Measurements from ENCODE around the gene GTPBP1. TPM values are rescaled to one million over a fixed set of nuclear protein-coding genes. Genes with fewer than 3 reads are reported as not detected.

The GTPBP1 gene
- total and polyA plus RNA-seq, 2 of the 4 experiments (the other 2 are of a cell fraction) = 12.4 to 29.5 TPM

GRCh38 chr22:38741576-38741975 lies 35.8 kb downstream of the GTPBP1 start:
- Histone ChIP-seq H4K5ac (ENCODE audit: low read depth, low read length) (no peak overlapping the region), H2BK120ac (ENCODE audit: low read depth, low read length) (no peak overlapping the region), H3K4me2 (ENCODE audit: low read depth, low read length) (no peak overlapping the region), H4K20me1 (ENCODE audit: insufficient read depth, low read length) (0 out of 2 replicates have a peak, but pooled peaks cover 4% of the 10 kb centered on the region), H2BK20ac (ENCODE audit: low read depth, low read length) (no peak overlapping the region), H2AK5ac (ENCODE audit: low read depth, low read length) (no peak overlapping the region), H3K9me1 (ENCODE audit: insufficient read depth, low read length) (peaks cover 4% of the 10 kb centered on the region; the same call in 1 of the 2 replicates), H3K18ac (ENCODE audit: low read depth, low read length) (no peak overlapping the region), H2AK9ac (replicated peaks; ENCODE audit: low read depth, low read length, poor library complexity) (no peak overlapping the region), H3K27ac (ENCODE audit: insufficient read depth, low read length) (no peak overlapping the region), H2BK15ac (ENCODE audit: low read depth, low read length) (no peak overlapping the region), H4K91ac (ENCODE audit: insufficient read depth, low read depth, low read length) (no peak overlapping the region), H3K9ac (ENCODE audit: low read depth, low read length) (no peak overlapping the region), H3K14ac (replicated peaks; ENCODE audit: low read depth, low read length) (no peak overlapping the region), H3K23ac (ENCODE audit: low read depth, low read length) (no peak overlapping the region), H3K4ac (ENCODE audit: low read depth, low read length) (no peak overlapping the region), H3K36me3 (ENCODE audit: control insufficient read depth, insufficient read depth, low read length) (peaks cover 79% of the 10 kb centered on the region), H3K79me1 (ENCODE audit: low read depth in 1 of 2, low read length in 2 of 2) (peaks cover 9 to 40% of the 10 kb centered on the region in 2 experiments; a peak in 1 of 4 replicates), H3K4me1 (ENCODE audit: control insufficient read depth, insufficient read depth, low read length) (no peaks in the 10 kb centered on the region), H3K27me3 (ENCODE audit: control insufficient read depth, insufficient read depth, low read length) (no peaks in the 10 kb centered on the region), H3K56ac (ENCODE audit: extremely low read depth, insufficient read depth, low read length) (no peak overlapping the region), H2AFZ (replicated peaks; ENCODE audit: low read length, poor library complexity) (no peak overlapping the region), H4K8ac (ENCODE audit: low read depth in 2 of 2, low read length in 2 of 2) (no peak overlapping the region), H2BK5ac (ENCODE audit: low read depth, low read length, poor library complexity, severe bottlenecking) (no peak overlapping the region), H3K4me3 (ENCODE audit: insufficient read depth, low read depth, low read length) (no peak overlapping the region), H3K9me3 (ENCODE audit: control insufficient read depth, insufficient read depth, low read length) (no peaks in the 10 kb centered on the region)
- ATAC-seq (ENCODE audit: low read depth) = no peak
- intact Hi-C loops (cut with micrococcal nuclease) (no loop called here), dilution Hi-C loops (cut with HindIII; ENCODE audit: low sequenced_read_pairs, unreplicated experiment) (no loop called here), in situ Hi-C loops (cut with MboI; ENCODE audit: low sequenced_read_pairs) (no loop called here)
- WGBS, 2 experiments (ENCODE audit: extremely low coverage in 2 of 2, insufficient read length in 1 of 2) = 100% methylated on average over 1 of the region's 10 CpGs; no CpG with 5 or more reads in 1 of the 2 experiments
- POLR2A ChIA-PET (ENCODE audit: unreplicated experiment) = no interaction called here
- TF ChIP-seq CEBPB (IDR thresholded peaks at IDR 0.05; ENCODE audit: low read depth, low read length) (no peak), ELK1 (IDR thresholded peaks at IDR 0.05; ENCODE audit: borderline replicate concordance, low read depth, low read length) (no peak), BHLHE40 (IDR thresholded peaks at IDR 0.05; ENCODE audit: low read depth, low read length) (no peak), FOS (IDR thresholded peaks at IDR 0.05; ENCODE audit: low read depth, low read length) (no peak), MXI1 (IDR thresholded peaks at IDR 0.05; ENCODE audit: borderline replicate concordance, low read depth, low read length) (no peak), RAD21 (IDR thresholded peaks at IDR 0.05; ENCODE audit: low read length) (no peak), POLR2A (IDR thresholded peaks at IDR 0.05; ENCODE audit: low read depth, low read length) (no peak), RFX5 (IDR thresholded peaks at IDR 0.05; ENCODE audit: low read depth, low read length) (no peak), CHD1 (IDR thresholded peaks at IDR 0.05; ENCODE audit: low read depth, low read length) (no peak), NFE2L2 (IDR thresholded peaks at IDR 0.05; ENCODE audit: low read depth, low read length) (no peak), MAFK (IDR thresholded peaks at IDR 0.05; ENCODE audit: low read depth, low read length) (no peak), SMC3 (IDR thresholded peaks at IDR 0.05; ENCODE audit: low read depth, low read length) (no peak), MAZ (IDR thresholded peaks at IDR 0.05; ENCODE audit: borderline replicate concordance, low read depth, low read length) (no peak), RCOR1 (IDR thresholded peaks at IDR 0.05; ENCODE audit: insufficient replicate concordance, low read length) (no peak)
- TF ChIP-seq, protein P1, sequence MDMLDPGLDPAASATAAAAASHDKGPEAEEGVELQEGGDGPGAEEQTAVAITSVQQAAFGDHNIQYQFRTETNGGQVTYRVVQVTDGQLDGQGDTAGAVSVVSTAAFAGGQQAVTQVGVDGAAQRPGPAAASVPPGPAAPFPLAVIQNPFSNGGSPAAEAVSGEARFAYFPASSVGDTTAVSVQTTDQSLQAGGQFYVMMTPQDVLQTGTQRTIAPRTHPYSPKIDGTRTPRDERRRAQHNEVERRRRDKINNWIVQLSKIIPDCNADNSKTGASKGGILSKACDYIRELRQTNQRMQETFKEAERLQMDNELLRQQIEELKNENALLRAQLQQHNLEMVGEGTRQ (IDR thresholded peaks at IDR 0.05; ENCODE audit: low read depth, low read length) = no peak
- TF ChIP-seq, protein P2, sequence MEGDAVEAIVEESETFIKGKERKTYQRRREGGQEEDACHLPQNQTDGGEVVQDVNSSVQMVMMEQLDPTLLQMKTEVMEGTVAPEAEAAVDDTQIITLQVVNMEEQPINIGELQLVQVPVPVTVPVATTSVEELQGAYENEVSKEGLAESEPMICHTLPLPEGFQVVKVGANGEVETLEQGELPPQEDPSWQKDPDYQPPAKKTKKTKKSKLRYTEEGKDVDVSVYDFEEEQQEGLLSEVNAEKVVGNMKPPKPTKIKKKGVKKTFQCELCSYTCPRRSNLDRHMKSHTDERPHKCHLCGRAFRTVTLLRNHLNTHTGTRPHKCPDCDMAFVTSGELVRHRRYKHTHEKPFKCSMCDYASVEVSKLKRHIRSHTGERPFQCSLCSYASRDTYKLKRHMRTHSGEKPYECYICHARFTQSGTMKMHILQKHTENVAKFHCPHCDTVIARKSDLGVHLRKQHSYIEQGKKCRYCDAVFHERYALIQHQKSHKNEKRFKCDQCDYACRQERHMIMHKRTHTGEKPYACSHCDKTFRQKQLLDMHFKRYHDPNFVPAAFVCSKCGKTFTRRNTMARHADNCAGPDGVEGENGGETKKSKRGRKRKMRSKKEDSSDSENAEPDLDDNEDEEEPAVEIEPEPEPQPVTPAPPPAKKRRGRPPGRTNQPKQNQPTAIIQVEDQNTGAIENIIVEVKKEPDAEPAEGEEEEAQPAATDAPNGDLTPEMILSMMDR (conservative IDR thresholded peaks at IDR 0.05; ENCODE audit: low read depth, low read length) = no peak
- DNase-seq = no peak
- BruUV-seq (replicated peaks) = no TSS peak
- CTCF ChIA-PET = no interaction called here

Measured in IMR-90 (cell line).